Left ventricle myocardium superior (tissue), 1 donor: ENCODE data around the gene CMSS1. TPM values are rescaled to one million over a fixed set of nuclear protein-coding genes. Genes with fewer than 3 reads are reported as not detected.

Experiments used
- ATAC-seq: fragments of 200-7000 bp; cut with Tn5 transposase; one replicate; pipeline ENCODE4 v1.9.1; 2020; ENCODE audit warnings: mild to moderate bottlenecking, moderate library complexity
- DNase-seq: peaks from one replicate; pipeline ENCODE4 v3.0.0-alpha.2; 2020
- intact Hi-C: fragments of 100-400 bp; cut with micrococcal nuclease; formaldehyde crosslinking; loops from one replicate; pipeline ENCODE4 v1.11.0; 2022
- total RNA-seq: library from RNA; stranded (reverse); fragmentation: NEBNext Ultra II Directional; extraction: Animal tissue kit (Norgen Biotek cat#: 25700); gene quantifications from one replicate; pipeline ENCODE4 v1.2.1, GENCODE V29; 2021
- donor health status: DM: no; HTN: yes; CAD: no; lungs with severe emphysema.

Gene CMSS1
- total RNA-seq, 1 donor from 2014 or later: 34.5 TPM

GRCh38 chr3:100001526-100002270, 184.0 kb downstream of the CMSS1 start:
- no peak for DNase-seq
- intact Hi-C loops: no loop called here
- no peak for ATAC-seq

- intact Hi-C loops: no loop called here
These were observed 185.1 kb downstream of the CMSS1 start for GRCh38 chr3:100002599-100003350.

GRCh38 chr3:100003609-100004503, 186.2 kb downstream of the CMSS1 start:
- DNase-seq (no peak), ATAC-seq (no peak)
- intact Hi-C loops: no loop called here

More at GRCh38 chr3:100002599-100003350, 185.1 kb downstream of the CMSS1 start:
- DNase-seq (no peak), ATAC-seq (peak; percentile 83)

- intact Hi-C loops: no loop called here
- DNase-seq (no peak), ATAC-seq (no peak)
These were observed 187.3 kb downstream of the CMSS1 start for GRCh38 chr3:100004931-100005330.

- ATAC-seq (no peak), DNase-seq (no peak)
- intact Hi-C loops: no loop called here
These were observed 188.2 kb downstream of the CMSS1 start for GRCh38 chr3:100005665-100006393.

GRCh38 chr3:100006570-100007271, 189.1 kb downstream of the CMSS1 start:
- peak; percentile 13 for ATAC-seq
- intact Hi-C loops: no loop called here
- DNase-seq: no peak

- intact Hi-C loops: no loop called here
- DNase-seq (no peak), ATAC-seq (no peak)
These were observed 189.7 kb downstream of the CMSS1 start for GRCh38 chr3:100007313-100007712.

- ATAC-seq (peak; percentile 23), DNase-seq (no peak)
- intact Hi-C loops: no loop called here
These were observed 190.5 kb downstream of the CMSS1 start for GRCh38 chr3:100008081-100008698.

- ATAC-seq: no peak
These were observed 191.8 kb downstream of the CMSS1 start for GRCh38 chr3:100009276-100010086.

GRCh38 chr3:100010087-100010417, 192.4 kb downstream of the CMSS1 start:
- ATAC-seq: no peak
- DNase-seq: no peak
- intact Hi-C loops: no loop called here

More at GRCh38 chr3:100009276-100010086, 191.8 kb downstream of the CMSS1 start:
- DNase-seq: no peak
- intact Hi-C loops: no loop called here

GRCh38 chr3:100018806-100019205, 201.1 kb downstream of the CMSS1 start:
- intact Hi-C loops: no loop called here
- DNase-seq (no peak), ATAC-seq (no peak)

GRCh38 chr3:100019719-100020118, 202.1 kb downstream of the CMSS1 start:
- DNase-seq (no peak), ATAC-seq (no peak)
- intact Hi-C loops: no loop called here

GRCh38 chr3:100020876-100021644, 203.4 kb downstream of the CMSS1 start:
- intact Hi-C loops: no loop called here
- ATAC-seq: no peak
- DNase-seq: no peak

- intact Hi-C loops: no loop called here
- ATAC-seq (no peak), DNase-seq (no peak)
These were observed 204.8 kb downstream of the CMSS1 start for GRCh38 chr3:100022506-100022905.

- ATAC-seq (no peak), DNase-seq (no peak)
- intact Hi-C loops: no loop called here
These were observed 205.5 kb downstream of the CMSS1 start for GRCh38 chr3:100023150-100023549.

GRCh38 chr3:100023595-100023994, 205.9 kb downstream of the CMSS1 start:
- ATAC-seq: no peak
- intact Hi-C loops: no loop called here
- no peak for DNase-seq
